ENCODE measurements around the gene RASSF5. TPM values are rescaled to one million over a fixed set of nuclear protein-coding genes. Genes with fewer than 3 reads are reported as not detected.

The RASSF5 gene
- total and polyA plus RNA-seq, 2 experiments from 2014 or later = 0.48 to 4.4 TPM

DNA sequence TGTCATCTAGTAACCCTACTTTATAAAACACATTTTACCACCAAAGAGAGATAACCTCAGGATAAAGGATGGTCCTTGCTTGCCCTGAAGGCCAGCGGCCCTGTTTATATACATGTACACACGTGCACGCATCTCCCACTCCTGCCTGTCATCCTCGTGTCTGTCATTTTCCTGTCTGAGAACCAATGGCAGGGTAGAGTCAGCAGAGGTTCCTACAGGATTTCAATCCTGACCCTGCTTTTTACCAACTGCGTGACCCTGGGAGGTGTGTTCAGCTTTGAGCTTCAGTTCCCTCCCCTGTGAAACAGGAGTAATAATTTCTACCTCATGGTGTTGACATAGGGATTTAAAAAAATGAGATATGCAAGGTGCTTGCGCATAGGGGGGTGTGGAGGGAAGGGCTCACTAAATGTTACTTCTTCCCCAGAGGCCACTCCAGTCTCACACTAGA lies 12.3 kb upstream of the RASSF5 start (continued):
- no peak for TF ChIP-seq CREB1 (CRISPR knock-in tag; IDR thresholded peaks at IDR 0.05; ENCODE audit: low read depth)
- TF ChIP-seq EZH2 (IDR thresholded peaks at IDR 0.05; ENCODE audit: low read depth, unreplicated experiment) = no peak
- TF ChIP-seq, protein P1, sequence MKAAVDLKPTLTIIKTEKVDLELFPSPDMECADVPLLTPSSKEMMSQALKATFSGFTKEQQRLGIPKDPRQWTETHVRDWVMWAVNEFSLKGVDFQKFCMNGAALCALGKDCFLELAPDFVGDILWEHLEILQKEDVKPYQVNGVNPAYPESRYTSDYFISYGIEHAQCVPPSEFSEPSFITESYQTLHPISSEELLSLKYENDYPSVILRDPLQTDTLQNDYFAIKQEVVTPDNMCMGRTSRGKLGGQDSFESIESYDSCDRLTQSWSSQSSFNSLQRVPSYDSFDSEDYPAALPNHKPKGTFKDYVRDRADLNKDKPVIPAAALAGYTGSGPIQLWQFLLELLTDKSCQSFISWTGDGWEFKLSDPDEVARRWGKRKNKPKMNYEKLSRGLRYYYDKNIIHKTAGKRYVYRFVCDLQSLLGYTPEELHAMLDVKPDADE (IDR thresholded peaks at IDR 0.05) = no peak
- TF ChIP-seq, protein P2, sequence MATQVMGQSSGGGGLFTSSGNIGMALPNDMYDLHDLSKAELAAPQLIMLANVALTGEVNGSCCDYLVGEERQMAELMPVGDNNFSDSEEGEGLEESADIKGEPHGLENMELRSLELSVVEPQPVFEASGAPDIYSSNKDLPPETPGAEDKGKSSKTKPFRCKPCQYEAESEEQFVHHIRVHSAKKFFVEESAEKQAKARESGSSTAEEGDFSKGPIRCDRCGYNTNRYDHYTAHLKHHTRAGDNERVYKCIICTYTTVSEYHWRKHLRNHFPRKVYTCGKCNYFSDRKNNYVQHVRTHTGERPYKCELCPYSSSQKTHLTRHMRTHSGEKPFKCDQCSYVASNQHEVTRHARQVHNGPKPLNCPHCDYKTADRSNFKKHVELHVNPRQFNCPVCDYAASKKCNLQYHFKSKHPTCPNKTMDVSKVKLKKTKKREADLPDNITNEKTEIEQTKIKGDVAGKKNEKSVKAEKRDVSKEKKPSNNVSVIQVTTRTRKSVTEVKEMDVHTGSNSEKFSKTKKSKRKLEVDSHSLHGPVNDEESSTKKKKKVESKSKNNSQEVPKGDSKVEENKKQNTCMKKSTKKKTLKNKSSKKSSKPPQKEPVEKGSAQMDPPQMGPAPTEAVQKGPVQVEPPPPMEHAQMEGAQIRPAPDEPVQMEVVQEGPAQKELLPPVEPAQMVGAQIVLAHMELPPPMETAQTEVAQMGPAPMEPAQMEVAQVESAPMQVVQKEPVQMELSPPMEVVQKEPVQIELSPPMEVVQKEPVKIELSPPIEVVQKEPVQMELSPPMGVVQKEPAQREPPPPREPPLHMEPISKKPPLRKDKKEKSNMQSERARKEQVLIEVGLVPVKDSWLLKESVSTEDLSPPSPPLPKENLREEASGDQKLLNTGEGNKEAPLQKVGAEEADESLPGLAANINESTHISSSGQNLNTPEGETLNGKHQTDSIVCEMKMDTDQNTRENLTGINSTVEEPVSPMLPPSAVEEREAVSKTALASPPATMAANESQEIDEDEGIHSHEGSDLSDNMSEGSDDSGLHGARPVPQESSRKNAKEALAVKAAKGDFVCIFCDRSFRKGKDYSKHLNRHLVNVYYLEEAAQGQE (IDR thresholded peaks at IDR 0.05; ENCODE audit: unreplicated experiment) = no peak
- TF ChIP-seq, protein P3, sequence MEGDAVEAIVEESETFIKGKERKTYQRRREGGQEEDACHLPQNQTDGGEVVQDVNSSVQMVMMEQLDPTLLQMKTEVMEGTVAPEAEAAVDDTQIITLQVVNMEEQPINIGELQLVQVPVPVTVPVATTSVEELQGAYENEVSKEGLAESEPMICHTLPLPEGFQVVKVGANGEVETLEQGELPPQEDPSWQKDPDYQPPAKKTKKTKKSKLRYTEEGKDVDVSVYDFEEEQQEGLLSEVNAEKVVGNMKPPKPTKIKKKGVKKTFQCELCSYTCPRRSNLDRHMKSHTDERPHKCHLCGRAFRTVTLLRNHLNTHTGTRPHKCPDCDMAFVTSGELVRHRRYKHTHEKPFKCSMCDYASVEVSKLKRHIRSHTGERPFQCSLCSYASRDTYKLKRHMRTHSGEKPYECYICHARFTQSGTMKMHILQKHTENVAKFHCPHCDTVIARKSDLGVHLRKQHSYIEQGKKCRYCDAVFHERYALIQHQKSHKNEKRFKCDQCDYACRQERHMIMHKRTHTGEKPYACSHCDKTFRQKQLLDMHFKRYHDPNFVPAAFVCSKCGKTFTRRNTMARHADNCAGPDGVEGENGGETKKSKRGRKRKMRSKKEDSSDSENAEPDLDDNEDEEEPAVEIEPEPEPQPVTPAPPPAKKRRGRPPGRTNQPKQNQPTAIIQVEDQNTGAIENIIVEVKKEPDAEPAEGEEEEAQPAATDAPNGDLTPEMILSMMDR (conservative IDR thresholded peaks at IDR 0.05; ENCODE audit: low read depth in 2 of 2) = no peak

DNA sequence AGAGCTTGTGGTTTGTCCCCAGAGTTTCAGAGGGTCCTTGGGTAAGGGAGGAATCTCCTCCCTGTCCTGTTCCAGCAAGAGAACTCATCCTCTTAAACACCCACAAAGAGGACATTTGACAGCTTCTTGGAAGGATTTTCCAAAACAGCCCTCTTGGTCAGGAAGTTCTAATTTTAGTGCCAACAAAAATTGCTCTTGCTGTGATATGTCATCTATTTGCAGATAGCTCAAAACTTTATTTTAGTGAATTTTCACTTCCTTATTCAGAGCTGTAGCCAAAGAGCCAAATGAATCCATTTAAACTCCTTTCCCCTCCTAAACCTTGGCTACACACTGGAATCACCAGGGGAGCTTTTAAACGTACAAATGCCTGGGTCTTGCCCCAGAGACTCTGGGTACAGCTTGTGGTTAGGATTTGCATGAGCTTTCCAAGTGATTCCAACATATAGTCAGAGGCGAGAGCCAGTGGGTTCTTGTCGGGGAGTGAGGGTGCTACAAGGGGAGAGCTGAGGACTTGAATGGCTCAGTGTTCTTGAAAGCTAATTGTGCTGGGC lies 11.8 kb upstream of the RASSF5 start:
- H3K4me1 Mint-ChIP-seq = peaks cover 10% of the 10 kb centered on the region
- Histone ChIP-seq H4K20me1 (replicated peaks; ENCODE audit: insufficient read depth) (no peaks in the 10 kb centered on the region), H3K36me3 (ENCODE audit: insufficient read depth) (no peaks in the 10 kb centered on the region), H3K4me1 (ENCODE audit: insufficient read depth) (peaks cover 6% of the 10 kb centered on the region; the same call in 1 of the 2 replicates), H3K9me2 (ENCODE audit: insufficient read depth) (no peaks in the 10 kb centered on the region), H3K27me3 (ENCODE audit: insufficient read depth) (no peaks in the 10 kb centered on the region), H3K27ac (ENCODE audit: low read depth) (no peak overlapping the region), H3K4me2 (no peak overlapping the region), H3K4me3 (no peak overlapping the region), H3K79me2 (replicated peaks; ENCODE audit: insufficient read depth) (no peaks in the 10 kb centered on the region), H3F3A (replicated peaks; ENCODE audit: low read depth) (no peaks in the 10 kb centered on the region), H2AFZ (no peak overlapping the region)
- no peak overlapping the region for H3K4me3 Mint-ChIP-seq
- H3K27me3 Mint-ChIP-seq (ENCODE audit: insufficient read depth, low read depth, poor library complexity) = peaks cover 18% of the 10 kb centered on the region
- peaks cover 24% of the 10 kb centered on the region for H3K36me3 Mint-ChIP-seq (ENCODE audit: low read depth)
- H3K27ac Mint-ChIP-seq = no peak overlapping the region
- no peaks in the 10 kb centered on the region for H3K9me3 Mint-ChIP-seq
- DNase-seq (ENCODE audit: low spot score) (no peak), ATAC-seq (no peak)
- TF ChIP-seq EZH2 (IDR thresholded peaks at IDR 0.05; ENCODE audit: low read depth, unreplicated experiment) (no peak), JUNB (IDR thresholded peaks at IDR 0.05; ENCODE audit: unreplicated experiment) (no peak), ZNF331 (CRISPR knock-in tag; IDR thresholded peaks at IDR 0.05; ENCODE audit: low read depth) (no peak), EZH2phosphoT487 (IDR thresholded peaks at IDR 0.05; ENCODE audit: unreplicated experiment) (no peak), NANOG (IDR thresholded peaks at IDR 0.05; ENCODE audit: borderline replicate concordance) (no peak), POLR2AphosphoS5 (IDR thresholded peaks at IDR 0.05; ENCODE audit: low read depth) (no peak)
- TF ChIP-seq, protein P1 (IDR thresholded peaks at IDR 0.05) = no peak
- TF ChIP-seq, protein P3 (conservative IDR thresholded peaks at IDR 0.05; ENCODE audit: low read depth in 2 of 2) = no peak
